NCI-H524 (cell line): Measurements from ENCODE around the gene ETHE1.

ENCODE experiments used
- DNase-seq, 2 experiments: peaks; one replicate each; lab custom pipeline; 2025; lab: John Stamatoyannopoulos, UW

ETHE1 gene, protein sequence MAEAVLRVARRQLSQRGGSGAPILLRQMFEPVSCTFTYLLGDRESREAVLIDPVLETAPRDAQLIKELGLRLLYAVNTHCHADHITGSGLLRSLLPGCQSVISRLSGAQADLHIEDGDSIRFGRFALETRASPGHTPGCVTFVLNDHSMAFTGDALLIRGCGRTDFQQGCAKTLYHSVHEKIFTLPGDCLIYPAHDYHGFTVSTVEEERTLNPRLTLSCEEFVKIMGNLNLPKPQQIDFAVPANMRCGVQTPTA

GRCh38 chr19:43526884-43527859 lies at the start of gene ETHE1:
ETHE1 (minus strand) TSS chr19:43527201; CDS start chr19:43527177, 24 bp downstream.
- peak in 1 of 2 experiments; percentile 21 for DNase-seq

GRCh38 chr19:43575955-43576878 lies 49.2 kb upstream of the ETHE1 start:
- no peak for DNase-seq

DNA sequence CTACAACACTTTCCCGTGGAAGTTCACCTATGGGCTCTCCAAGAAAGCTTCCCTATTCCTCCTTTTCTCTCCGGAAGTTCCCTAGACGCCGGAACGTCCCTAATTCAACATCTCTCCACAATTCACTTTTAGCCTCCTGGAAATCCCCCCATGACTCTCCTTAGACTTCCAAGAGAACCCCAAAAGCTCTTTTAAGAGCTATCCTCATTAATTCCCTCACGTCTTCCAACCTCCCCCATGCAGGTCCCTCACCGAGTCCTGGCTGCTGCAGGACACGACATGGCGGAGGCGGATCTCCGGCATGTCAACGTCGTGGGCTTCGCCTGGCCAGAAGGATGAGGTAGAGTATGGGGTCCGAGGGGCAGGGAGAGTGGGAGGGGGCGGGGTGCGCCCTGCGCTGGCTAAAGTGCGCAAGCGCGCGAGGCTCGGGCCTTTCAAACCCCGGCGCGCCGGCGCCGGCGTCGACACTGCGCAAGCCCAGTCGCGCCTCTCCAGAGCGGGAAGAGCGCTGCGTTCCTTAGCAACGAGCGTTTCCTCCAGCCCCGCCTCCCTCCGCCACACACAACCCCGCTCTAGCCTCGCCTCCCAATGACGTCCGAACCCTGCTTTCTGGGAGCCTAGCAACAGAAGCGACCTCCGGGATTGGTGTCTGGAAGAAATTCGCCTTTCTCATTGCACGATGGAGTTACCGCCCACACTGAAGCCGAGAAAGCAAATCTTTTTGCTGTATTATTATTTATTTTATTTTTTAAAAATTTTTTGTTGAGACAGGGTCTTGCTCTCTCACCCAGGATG lies 48.4 kb upstream of the ETHE1 start, which contains the start of the genes PINLYP and XRCC1:
Gene PINLYP, plus strand, starts transcription at position 646 of the 795 bp plus-strand sequence. CDS start 1,391 bp downstream, outside the sequence.
Gene XRCC1, minus strand, starts transcription at position 372 of the 795 bp plus-strand sequence. Its CDS starts 69 bp downstream, at position 303.
- DNase-seq = peak; percentile 91 to 96

DNA sequence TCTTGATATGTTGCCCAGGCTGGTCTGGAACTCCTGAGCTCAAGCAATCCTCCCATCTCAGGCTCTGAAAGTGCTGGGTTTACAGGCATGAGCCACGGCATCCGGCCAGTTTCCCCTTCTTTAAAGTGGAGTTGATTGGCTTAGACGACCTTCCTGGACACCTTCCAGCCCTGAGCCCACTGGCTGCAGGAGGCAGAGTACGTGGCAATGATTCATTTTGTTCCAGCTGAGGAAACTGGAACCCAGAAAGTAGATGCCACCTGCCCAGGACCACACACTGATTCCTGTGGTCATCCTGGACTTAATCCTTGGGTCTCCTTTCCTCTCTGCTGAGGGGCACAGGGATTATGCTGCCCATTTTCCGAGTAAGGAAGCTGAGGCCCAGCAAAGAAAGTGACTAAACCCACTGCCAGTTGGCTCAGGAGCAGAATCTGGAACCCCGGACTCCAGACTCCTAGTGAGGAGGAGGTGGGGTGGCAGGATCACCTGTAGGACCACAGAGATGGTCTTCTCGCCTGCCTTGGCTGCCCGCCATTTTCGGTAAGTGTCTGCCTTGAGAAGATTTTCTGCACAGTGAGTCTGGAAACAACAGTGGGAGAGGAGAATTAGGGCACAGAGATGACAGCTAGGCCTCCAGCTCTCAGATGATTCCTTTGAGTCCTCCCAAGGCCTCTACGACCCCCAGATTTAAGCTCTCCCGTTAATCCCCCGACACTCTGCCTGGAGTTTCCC lies 47.6 kb upstream of the ETHE1 start:
- DNase-seq = no peak

DNA sequence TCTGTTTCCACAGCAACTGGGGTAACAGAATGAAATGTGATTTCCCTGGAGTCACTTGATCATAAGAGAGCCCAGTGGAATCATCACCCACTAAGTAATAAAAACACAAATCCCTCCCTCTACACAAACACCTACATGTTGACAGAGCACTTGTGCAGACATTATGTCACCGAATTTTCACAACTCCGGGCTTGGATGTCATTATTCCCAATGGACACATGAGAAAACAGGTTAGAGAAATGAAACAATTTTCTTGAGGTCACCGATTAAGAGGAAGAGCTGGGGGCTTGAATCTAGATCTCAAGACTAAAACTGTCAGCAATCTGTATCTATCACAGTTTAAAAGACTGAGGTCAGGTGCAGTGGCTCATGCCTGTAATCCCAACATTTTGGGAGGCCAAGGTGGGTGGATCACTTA lies 45.2 kb upstream of the ETHE1 start:
- DNase-seq = no peak

DNA sequence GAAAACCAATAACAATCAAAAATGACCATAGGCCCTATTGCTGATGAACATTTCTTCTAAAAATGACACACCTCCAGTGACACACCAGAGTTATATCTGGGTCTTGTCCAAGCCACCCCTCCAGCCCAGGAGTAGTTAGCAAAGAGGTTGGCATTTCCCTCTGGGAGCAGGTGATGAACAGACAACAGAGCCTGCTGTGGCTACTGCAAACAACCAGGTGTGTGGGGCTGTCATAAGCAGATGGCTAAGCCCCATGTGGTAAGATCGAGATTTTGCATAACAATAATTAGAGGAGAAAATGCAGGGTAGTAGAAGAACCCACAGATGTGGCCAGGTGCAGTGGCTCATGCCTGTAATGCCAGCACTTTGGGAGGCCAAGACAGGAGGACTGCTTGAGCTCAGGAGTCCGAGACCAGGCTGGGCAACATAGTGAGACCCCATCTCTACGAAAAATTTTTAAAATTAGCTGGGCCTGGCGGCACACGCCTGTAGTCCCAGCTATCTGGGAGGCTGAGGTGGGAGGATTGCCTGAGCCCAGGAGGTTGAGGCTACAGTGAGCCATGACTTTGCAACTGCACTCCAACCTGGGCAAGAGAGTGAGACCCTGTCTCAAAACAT lies 43.3 kb upstream of the ETHE1 start:
- DNase-seq = peak in 1 of 2 experiments; percentile 60

- no peak for DNase-seq
Measured at GRCh38 chr19:43569657-43570056, 42.7 kb upstream of the ETHE1 start.

- DNase-seq = peak in 1 of 2 experiments; percentile 45
Measured at GRCh38 chr19:43564800-43565199, 37.8 kb upstream of the ETHE1 start.

DNA sequence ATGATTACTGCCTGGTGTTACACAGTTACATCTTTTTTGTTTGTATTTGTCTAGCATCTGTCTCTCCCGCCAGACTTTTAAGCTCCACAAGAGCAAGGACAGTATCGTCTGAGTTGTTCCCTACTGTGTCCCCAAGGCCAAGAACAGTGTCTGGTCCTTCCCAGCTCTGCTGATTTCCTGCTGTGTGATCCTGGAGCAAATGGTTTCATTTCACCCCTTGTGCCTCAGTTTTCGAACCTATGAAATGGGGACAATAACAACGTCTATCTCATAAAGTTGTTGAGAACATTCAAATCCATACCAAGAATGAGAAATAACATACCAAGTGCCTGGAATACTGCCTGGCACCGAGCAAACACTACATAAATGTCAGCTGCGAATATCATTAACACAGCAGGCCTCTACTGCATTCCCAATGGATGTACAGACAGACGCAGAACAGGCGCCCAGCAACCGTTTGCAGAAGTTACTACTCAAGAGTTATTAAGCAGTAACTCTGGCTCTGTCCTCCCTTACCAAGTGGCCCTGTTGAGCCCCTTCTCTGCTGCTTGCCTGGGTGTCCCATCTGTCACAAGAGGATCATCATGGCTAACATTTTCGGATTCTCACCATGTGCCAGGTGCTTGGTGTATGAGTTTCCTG lies 36.9 kb upstream of the ETHE1 start:
- peak; percentile 53 to 72 for DNase-seq

DNA sequence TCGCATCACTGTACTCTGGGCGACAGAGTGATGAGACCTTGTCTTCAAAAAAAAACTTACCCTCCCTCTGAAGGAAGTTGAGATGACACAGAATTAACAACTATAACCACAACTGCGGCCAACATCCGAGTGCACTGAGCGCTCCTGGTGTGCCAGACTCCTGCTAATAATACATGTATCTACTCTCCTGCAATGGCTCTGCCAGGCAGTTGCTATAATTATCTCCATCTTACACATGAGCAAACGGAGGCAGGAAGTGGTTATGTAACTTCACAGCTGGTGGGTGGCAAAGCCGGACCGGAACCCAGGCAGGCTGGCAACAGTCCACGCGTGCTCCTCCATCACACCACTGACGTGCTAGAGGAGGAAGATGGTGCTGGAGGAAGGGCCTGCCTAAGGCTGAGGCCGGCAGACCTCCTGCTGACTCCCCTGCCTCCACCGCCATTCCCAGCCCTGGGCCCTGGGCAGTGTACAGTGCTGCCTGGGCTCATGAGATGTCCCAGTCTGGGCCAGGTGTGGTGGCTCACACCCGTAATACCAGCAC lies 35.8 kb upstream of the ETHE1 start:
- no peak for DNase-seq

DNA sequence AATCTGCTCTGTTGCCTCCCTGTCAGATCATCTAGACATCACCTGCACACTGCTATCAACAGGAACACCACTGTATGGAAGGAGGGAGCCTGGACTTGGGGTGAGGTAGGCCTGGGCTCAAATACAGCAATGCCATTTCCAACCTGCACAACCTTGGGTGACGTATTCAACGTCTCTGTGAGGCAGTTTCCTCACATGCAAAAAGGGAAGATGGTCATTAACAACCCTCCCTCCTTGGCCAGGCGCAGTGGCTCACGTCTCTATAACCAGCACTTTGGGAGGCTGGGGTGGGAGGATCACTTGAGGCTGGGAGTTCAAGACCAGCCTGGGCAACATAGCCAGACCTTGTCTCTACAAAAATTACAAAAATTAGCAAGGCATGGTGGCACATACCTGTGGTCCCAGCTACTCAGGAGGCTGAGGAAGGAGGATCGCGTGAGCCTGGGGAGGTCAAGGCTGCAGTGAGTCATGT lies 35.3 kb upstream of the ETHE1 start:
- DNase-seq = no peak

DNA sequence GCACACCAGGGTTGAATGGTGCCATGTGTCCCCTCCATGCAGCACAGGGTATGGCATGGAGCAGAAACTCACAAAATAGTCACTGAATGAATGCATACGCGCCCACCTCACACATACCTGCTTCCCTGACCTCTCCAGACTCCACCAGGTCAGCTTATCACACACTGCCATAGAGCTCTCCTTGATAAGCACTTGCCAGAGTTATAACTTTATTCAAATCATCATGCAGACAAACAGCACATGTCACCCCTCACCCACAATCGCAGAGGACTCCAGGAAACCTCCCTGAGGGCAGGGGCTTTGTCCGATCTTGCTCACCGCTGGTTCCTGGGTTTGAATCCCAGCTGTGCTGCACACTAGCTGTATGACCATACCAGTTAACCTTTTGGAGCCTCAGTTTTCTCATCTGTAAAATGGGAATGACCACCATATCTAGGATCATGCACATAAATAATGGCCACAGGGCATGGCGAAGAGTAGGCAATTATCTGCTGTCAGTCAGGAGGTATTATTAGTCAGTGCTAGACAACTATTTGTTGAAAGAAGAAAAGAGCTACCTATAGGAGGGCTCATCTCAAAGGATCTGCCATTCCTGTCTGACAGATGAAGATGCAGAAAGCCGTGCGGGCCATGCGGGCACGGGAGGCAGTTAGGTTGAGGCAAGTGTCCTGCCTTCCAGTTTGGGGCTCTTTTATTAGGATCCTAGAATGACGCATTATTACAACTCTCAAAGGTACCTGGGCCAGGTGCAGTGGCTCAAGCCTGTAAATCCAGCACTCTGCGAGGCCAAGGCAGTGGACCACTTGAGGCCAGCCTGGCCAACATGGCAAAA lies 34.4 kb upstream of the ETHE1 start:
- no peak for DNase-seq

GRCh38 chr19:43560687-43561086 lies 33.7 kb upstream of the ETHE1 start:
- no peak for DNase-seq

DNA sequence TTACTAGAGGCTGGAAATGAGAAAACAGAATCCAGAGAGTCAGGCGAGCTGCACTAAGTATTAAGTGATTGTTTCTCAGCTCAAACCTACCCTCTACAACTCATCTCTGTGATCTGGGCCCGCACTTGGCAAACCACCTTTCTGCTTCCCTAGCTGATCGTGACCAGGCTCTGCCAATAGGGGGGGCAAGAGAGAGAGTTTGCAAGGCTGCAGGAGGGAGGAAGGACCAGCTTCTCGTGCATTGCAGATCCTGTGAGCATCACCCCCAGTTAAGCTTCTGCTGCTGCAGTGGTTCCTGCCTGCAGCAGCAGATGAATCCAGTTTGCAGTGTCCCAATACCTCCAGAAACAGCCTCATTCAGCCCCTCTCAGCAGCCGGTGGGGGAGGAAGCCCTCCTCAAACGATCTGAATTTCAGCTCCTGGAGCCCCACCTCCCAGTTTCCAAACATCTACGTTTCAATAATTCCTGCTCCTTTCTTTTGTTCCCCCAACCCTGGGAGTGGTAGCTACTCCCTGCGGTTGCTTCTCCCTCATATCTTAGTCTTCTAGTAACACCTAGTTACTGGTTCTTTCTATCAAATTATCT lies 28.3 kb upstream of the ETHE1 start:
- DNase-seq = peak; percentile 30 to 61

DNA sequence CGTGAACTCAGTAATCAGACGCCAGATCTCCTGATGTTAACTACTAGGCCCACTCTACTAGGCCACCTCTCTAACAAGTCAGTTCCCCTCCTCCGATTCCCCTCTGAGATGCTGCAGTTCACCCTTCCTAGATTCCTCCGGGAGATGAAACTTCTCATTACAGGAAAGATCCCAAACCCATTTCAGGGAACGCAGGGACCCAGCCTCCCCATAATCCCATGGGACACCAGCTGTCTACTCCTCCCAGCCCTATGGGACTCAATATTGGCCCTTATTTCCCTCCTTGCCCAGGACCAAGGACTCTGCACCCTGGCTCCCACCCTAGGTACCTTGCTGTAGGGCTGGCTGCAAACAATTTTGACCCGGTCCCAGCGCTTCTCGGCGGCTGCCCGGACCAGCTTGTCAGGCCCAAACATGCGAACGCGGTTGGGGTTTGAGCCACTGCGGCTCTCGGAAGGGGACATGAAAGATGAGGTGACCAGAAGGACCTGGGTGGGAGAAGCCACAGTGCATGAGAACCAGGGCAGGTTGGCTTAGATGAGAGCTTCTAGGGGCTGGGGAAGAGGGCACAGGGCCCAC lies 27.4 kb upstream of the ETHE1 start:
- DNase-seq = no peak

- peak; percentile 60 to 64 for DNase-seq
Measured at GRCh38 chr19:43553656-43554055, 26.7 kb upstream of the ETHE1 start.

GRCh38 chr19:43552616-43553015 lies 25.6 kb upstream of the ETHE1 start:
- peak; percentile 71 to 86 for DNase-seq
